B cell (primary cell): Measurements from ENCODE around the gene CNTNAP4. TPM values are rescaled to one million over a fixed set of nuclear protein-coding genes. Genes with fewer than 3 reads are reported as not detected.

Source experiments
- ATAC-seq: fragments of 200-7000 bp; cut with Tn5 transposase; one replicate; pipeline ENCODE4 v1.10.0; 2021; ENCODE audit warnings: low read depth, mild to moderate bottlenecking, moderate number of reproducible peaks, moderate library complexity
- CTCF ChIA-PET: fragments of 350-600 bp; sonication (Branson Sonifier 250); formaldehyde crosslinking; loops from one replicate; lab custom pipeline; 2021; ENCODE audit warnings: antibody characterized with exemption, inconsistent platforms; lab: Charles Lee
- POLR2A ChIA-PET: fragments of 350-600 bp; sonication (Branson Sonifier 250); formaldehyde crosslinking; loops from one replicate; lab custom pipeline; 2021; ENCODE audit warnings: antibody characterized with exemption; lab: Charles Lee
- DNase-seq: peaks from one replicate; pipeline ENCODE4 v3.0.0; 2013
- H2AFZ ChIP-seq: 2 replicates; pipeline ENCODE4 v1.6.1; 2012; ENCODE audit warnings: mild to moderate bottlenecking, low read depth, low read length; ENCODE audit not compliant: insufficient read depth, poor library complexity, severe bottlenecking
- H3K27ac ChIP-seq, 2 donors: 1 replicate in 1 of 2; 2 replicates in 1 of 2; pipeline ENCODE4 v1.5.1; 2012 to 2013; ENCODE audit warnings: low read length in 2 of 2, mild to moderate bottlenecking in 2 of 2, moderate library complexity in 1 of 2
- H3K27me3 ChIP-seq, 4 experiments: fragments of 200-600 bp in 1 of 4; sonication (generic) in 1 of 4; replicated peaks in 1 of 4; 1 replicate in 2 of 4; 2 replicates in 2 of 4; pipeline versions ENCODE4 v1.6.1 to v1.7.0; 2013 to 2016; ENCODE audit warnings: low read length in 3 of 4, mild to moderate bottlenecking in 2 of 4, mixed read lengths in 1 of 4, moderate library complexity in 1 of 4; ENCODE audit not compliant: insufficient read depth in 4 of 4, control insufficient read depth in 3 of 4; ENCODE audit errors: control extremely low read depth in 1 of 4
- H3K36me3 ChIP-seq, 2 experiments: replicated peaks in 1 of 2; 1 replicate in 1 of 2; 2 replicates in 1 of 2; pipeline versions ENCODE4 v1.6.1 to v1.7.1; 2013; ENCODE audit warnings: low read length in 1 of 2; ENCODE audit not compliant: insufficient read depth in 2 of 2, control insufficient read depth in 1 of 2; ENCODE audit errors: control extremely low read depth in 1 of 2, extremely low read depth in 1 of 2
- H3K4me1 ChIP-seq, 2 donors: fragments of 200-600 bp in 1 of 2; sonication (generic) in 1 of 2; 1 replicate in 1 of 2; 2 replicates in 1 of 2; pipeline versions ENCODE4 v1.5.1 to v1.6.1; 2013 to 2017; ENCODE audit warnings: low read length in 2 of 2; ENCODE audit not compliant: control insufficient read depth in 2 of 2, insufficient read depth in 2 of 2
- H3K4me2 ChIP-seq: replicated peaks from 2 replicates; pipeline ENCODE3; 2012; ENCODE audit warnings: mild to moderate bottlenecking, low read depth, low read length; ENCODE audit not compliant: poor library complexity, severe bottlenecking
- H3K4me3 ChIP-seq, 5 experiments: fragments of 200-600 bp in 1 of 5; sonication (generic) in 1 of 5; 1 replicate in 3 of 5; 2 replicates in 2 of 5; pipeline versions ENCODE4 v1.5.1 to v1.7.0; 2011 to 2016; ENCODE audit warnings: low read length in 4 of 5, mild to moderate bottlenecking in 4 of 5, low read depth in 2 of 5, control low read depth in 1 of 5, moderate library complexity in 1 of 5; ENCODE audit not compliant: insufficient read depth in 1 of 5; ENCODE audit errors: control extremely low read depth in 1 of 5, extremely low read depth in 1 of 5
- H3K79me2 ChIP-seq: fragments of 200-600 bp; sonication (generic); one replicate; pipeline ENCODE4 v1.6.0; 2016; ENCODE audit warnings: low read length; ENCODE audit not compliant: control insufficient read depth, insufficient read depth
- H3K9ac ChIP-seq: fragments of 200-600 bp; sonication (generic); 2 replicates; pipeline ENCODE4 v1.6.1; 2017; ENCODE audit warnings: mild to moderate bottlenecking, low read length, moderate library complexity
- H3K9me3 ChIP-seq, 3 donors: one replicate each; pipeline versions ENCODE4 v1.6.1 to v1.7.1; 2013; ENCODE audit warnings: low read length in 2 of 3; ENCODE audit not compliant: control insufficient read depth in 2 of 3, insufficient read depth in 1 of 3; ENCODE audit errors: control extremely low read depth in 1 of 3
- H4K20me1 ChIP-seq: 2 replicates; pipeline ENCODE4 v1.6.0; 2012; ENCODE audit warnings: mild to moderate bottlenecking, low read length; ENCODE audit not compliant: insufficient read depth, control insufficient read depth, poor library complexity, severe bottlenecking
- H3K27ac Mint-ChIP-seq: one replicate; pipeline ENCODE4 v1.8.0; 2021; ENCODE audit warnings: mixed read lengths
- H3K27me3 Mint-ChIP-seq: one replicate; pipeline ENCODE4 v1.8.0; 2021; ENCODE audit warnings: mixed read lengths
- H3K4me1 Mint-ChIP-seq: one replicate; pipeline ENCODE4 v1.8.0; 2021; ENCODE audit warnings: mixed read lengths
- H3K4me3 Mint-ChIP-seq: one replicate; pipeline ENCODE4 v1.8.0; 2021; ENCODE audit warnings: mixed read lengths
- H3K9me3 Mint-ChIP-seq: one replicate; pipeline ENCODE4 v1.8.0; 2022; ENCODE audit warnings: mixed read lengths; ENCODE audit not compliant: insufficient read depth
- EZH2 ChIP-seq: IDR thresholded peaks from 2 replicates; pipeline ENCODE4 v1.6.1; 2012; ENCODE audit warnings: borderline replicate concordance, low read depth, mild to moderate bottlenecking, moderate library complexity, low read length; ENCODE audit not compliant: insufficient read depth, poor library complexity, severe bottlenecking
- WGBS: methylation state at CpG from one replicate; pipeline ENCODE4 v1.1.5; 2013; ENCODE audit warnings: missing lambda C conversion rate; ENCODE audit not compliant: insufficient coverage; 5-methylcytosine and 5-hydroxymethylcytosine counted together
- intact Hi-C: fragments of 100-400 bp; cut with micrococcal nuclease; formaldehyde crosslinking; loops from one replicate; pipeline ENCODE4 v1.10.0; 2022
- polyA plus RNA-seq: library from polyadenylated mRNA; depleted of rRNA; stranded (reverse); fragments of >200 nt; gene quantifications from 2 replicates; pipeline ENCODE4 v1.2.3, GENCODE V29; 2012
- total RNA-seq, 2 donors: library from RNA; stranded (reverse); fragments of 120-200 nt in 1 of 2; gene quantifications; 1 replicate in 1 of 2; 2 replicates in 1 of 2; pipeline versions ENCODE4 v1.2.3 to v1.2.4, GENCODE V29; 2013 to 2022
- TF ChIP-seq, protein P1 (sequence below): fragments of 200-600 bp; IDR thresholded peaks from one replicate; pipeline ENCODE4 v1.8.0; 2022; ENCODE audit warnings: antibody characterized with exemption, mild to moderate bottlenecking

Gene CNTNAP4
- total and polyA plus RNA-seq, 2 donors (not counting 1 experiment from before 2014, with no cell fraction given) = 0.06 TPM; not detected in 1

DNA sequence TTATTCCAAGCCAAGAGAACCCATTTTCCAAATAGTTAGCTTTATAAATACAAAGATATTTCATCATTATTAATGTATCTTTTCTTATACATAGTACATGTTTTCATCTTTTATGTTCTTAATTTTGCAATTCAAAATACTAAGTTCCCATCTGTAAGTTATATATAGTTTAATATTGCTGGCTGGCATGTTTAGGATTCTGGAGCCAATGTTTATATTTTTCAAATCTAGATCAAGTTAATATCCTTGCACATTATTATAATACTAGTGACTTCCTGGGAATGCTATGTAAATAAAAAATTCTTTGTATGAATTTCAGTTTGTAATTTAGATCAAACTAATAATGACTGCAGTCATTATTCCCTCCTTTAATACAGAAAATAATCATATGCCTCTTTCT is 189.7 kb downstream of the CNTNAP4 start:
- no peak overlapping the region for H3K4me3 ChIP-seq
- peaks cover 0 to 2% (median 0%) of the 10 kb centered on the region in 3 donors for H3K9me3 ChIP-seq
- TF ChIP-seq EZH2 = no peak
- TF ChIP-seq, protein P1, sequence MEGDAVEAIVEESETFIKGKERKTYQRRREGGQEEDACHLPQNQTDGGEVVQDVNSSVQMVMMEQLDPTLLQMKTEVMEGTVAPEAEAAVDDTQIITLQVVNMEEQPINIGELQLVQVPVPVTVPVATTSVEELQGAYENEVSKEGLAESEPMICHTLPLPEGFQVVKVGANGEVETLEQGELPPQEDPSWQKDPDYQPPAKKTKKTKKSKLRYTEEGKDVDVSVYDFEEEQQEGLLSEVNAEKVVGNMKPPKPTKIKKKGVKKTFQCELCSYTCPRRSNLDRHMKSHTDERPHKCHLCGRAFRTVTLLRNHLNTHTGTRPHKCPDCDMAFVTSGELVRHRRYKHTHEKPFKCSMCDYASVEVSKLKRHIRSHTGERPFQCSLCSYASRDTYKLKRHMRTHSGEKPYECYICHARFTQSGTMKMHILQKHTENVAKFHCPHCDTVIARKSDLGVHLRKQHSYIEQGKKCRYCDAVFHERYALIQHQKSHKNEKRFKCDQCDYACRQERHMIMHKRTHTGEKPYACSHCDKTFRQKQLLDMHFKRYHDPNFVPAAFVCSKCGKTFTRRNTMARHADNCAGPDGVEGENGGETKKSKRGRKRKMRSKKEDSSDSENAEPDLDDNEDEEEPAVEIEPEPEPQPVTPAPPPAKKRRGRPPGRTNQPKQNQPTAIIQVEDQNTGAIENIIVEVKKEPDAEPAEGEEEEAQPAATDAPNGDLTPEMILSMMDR = no peak
- no peaks in the 10 kb centered on the region for H3K27me3 ChIP-seq
- no peaks in the 10 kb centered on the region for H3K27me3 Mint-ChIP-seq
- ChIA-PET POLR2A (no interaction called here), CTCF (no interaction called here)
- DNase-seq (no peak), ATAC-seq (no peak)
- no peak overlapping the region for H3K4me3 Mint-ChIP-seq
- H3K9me3 Mint-ChIP-seq = peaks cover 3% of the 10 kb centered on the region
- no peak overlapping the region for H3K4me2 ChIP-seq
- H3K27ac Mint-ChIP-seq = no peak overlapping the region
- H3K27ac ChIP-seq = no peak overlapping the region
- no peaks in the 10 kb centered on the region for H3K4me1 Mint-ChIP-seq
- no peaks in the 10 kb centered on the region for H4K20me1 ChIP-seq
- intact Hi-C loops = no loop called here
- no peaks in the 10 kb centered on the region for H3K79me2 ChIP-seq
- no peaks in the 10 kb centered on the region for H3K4me1 ChIP-seq
- no peak overlapping the region for H3K9ac ChIP-seq
- no peak overlapping the region for H2AFZ ChIP-seq
- H3K36me3 ChIP-seq = no peaks in the 10 kb centered on the region

DNA sequence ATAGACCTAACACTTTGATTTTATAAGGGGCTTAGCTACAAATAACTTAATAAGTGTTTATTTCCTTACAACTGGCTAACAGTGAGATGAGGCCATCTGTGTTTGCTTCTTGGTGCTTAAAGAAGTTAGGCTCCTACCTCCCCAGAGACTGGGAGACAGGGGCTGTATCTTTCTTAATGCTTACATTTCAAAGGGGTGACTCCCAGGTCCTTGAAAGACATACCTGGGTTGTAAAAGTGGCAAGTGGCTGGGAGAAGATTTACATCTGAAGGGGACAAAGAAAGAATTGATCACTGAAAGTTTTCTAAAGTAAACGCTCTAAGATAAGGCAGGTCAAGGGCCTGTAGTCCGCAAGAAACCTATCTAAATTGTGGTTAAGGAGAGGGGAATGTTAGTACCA is 196.8 kb downstream of the CNTNAP4 start:
- intact Hi-C loops = no loop called here

More for the DNA sequence above, 196.8 kb downstream of the CNTNAP4 start:
- H4K20me1 ChIP-seq = no peaks in the 10 kb centered on the region
- Mint-ChIP-seq H3K4me3 (no peak overlapping the region), H3K27ac (no peak overlapping the region), H3K27me3 (no peaks in the 10 kb centered on the region), H3K4me1 (no peaks in the 10 kb centered on the region), H3K9me3 (peaks cover 4% of the 10 kb centered on the region)
- H2AFZ ChIP-seq = no peak overlapping the region
- no peaks in the 10 kb centered on the region for H3K4me1 ChIP-seq
- H3K27me3 ChIP-seq = no peaks in the 10 kb centered on the region
- H3K79me2 ChIP-seq = no peaks in the 10 kb centered on the region
- peaks cover 0 to 2% (median 0%) of the 10 kb centered on the region in 3 donors for H3K9me3 ChIP-seq
- no CpG with 5 or more reads among the region's 2 CpGs for WGBS
- POLR2A ChIA-PET = no interaction called here
- no peak overlapping the region for H3K27ac ChIP-seq
- H3K9ac ChIP-seq = no peak overlapping the region
- no peak for TF ChIP-seq EZH2
- TF ChIP-seq, protein P1 = no peak
- H3K4me3 ChIP-seq = no peak overlapping the region
- H3K4me2 ChIP-seq = no peak overlapping the region
- CTCF ChIA-PET = interaction anchor here (0.6 kb wide), 1 partner anchor 1122 kb away, joined by 3 read pairs; no protein-coding TSS in a partner anchor
- ATAC-seq (no peak), DNase-seq (no peak)
- H3K36me3 ChIP-seq = no peaks in the 10 kb centered on the region
